GM12892 (cell line): ENCODE data around the gene SYS1.

ENCODE experiments used
- POLR2A ChIP-seq: IDR thresholded peaks from 2 replicates; pipeline ENCODE4 v1.6.1; 2011; ENCODE audit warnings: low read depth, low read length, control low read depth
- POLR2AphosphoS5 ChIP-seq: IDR thresholded peaks from 2 replicates; pipeline ENCODE4 v1.6.1; 2011; ENCODE audit warnings: low read depth, low read length, control low read depth
- TAF1 ChIP-seq: IDR thresholded peaks from 2 replicates; pipeline ENCODE4 v1.6.1; 2011; ENCODE audit warnings: low read depth, mild to moderate bottlenecking, control low read depth, low read length, borderline replicate concordance

- TF ChIP-seq POLR2A (no peak), TAF1 (no peak), POLR2AphosphoS5 (no peak)
These were observed 33.2 kb upstream of the SYS1 start for GRCh38 chr20:45329497-45330319.
